GM18498 (cell line): ENCODE data around the gene DAPK1.

ENCODE experiments used
- ATAC-seq: cut with Tn5 transposase; IDR thresholded peaks from one replicate; pipeline ENCODE4 v1.9.1; 2021; ENCODE audit warnings: mild to moderate bottlenecking, moderate library complexity; ENCODE audit not compliant: unreplicated experiment

DAPK1 gene

DNA sequence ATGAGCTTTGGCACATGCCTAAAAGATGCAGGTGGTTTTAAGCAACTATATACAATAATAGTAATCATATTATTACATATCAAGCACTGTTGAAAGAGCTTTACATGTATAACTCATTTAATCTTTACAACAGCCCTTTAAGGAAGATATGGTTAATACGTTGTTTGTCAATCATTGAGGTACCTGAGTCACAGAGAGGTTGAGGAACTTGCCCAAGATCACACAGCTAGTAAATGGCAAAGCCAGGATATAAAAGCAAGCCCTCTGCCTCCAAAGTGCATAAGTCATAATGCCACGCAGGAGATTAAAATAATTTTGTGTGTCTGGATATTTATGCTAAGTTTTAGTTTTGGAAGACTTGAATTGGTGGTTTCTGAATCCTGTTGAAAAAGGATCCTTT lies 90.2 kb downstream of the DAPK1 start:
- ATAC-seq = no peak

DNA sequence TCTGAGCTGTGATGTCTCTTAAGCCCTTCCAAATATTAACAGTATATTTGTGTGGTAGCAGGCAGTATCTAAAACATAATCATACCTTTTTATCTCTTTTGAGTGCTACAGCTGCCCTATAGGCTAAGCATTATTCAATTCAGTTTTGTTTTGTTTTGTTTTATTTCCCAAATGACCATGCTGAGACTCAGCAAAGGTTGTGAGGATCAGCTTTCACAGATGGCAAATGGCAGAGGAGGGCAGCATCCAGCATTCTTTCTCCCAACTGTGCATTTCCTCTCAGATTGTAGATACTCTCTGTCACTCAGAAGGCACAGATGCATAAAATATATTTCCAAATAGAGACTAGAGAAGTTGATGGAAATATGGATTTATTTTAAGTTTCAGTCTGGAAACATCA lies 90.7 kb downstream of the DAPK1 start:
- no peak for ATAC-seq

DNA sequence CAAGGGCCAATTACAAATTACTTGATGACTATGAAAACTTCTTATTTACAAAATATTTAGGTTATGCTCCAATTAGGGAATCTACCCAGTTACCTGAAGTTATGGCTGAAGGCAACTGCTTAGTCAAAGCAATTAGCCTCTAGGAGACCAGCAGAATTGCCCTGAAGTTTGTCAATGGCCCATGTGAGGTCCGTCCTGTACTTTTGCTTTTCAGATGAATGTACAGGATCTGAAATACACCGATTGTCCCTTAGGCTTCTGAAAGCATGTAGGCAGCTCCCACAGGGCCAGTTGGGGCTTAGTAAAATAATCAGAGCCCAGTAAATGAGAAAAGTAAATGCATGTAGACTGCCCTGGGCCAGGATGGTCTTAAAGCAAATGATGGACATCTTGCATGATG lies 93.3 kb downstream of the DAPK1 start:
- no peak for ATAC-seq

DNA sequence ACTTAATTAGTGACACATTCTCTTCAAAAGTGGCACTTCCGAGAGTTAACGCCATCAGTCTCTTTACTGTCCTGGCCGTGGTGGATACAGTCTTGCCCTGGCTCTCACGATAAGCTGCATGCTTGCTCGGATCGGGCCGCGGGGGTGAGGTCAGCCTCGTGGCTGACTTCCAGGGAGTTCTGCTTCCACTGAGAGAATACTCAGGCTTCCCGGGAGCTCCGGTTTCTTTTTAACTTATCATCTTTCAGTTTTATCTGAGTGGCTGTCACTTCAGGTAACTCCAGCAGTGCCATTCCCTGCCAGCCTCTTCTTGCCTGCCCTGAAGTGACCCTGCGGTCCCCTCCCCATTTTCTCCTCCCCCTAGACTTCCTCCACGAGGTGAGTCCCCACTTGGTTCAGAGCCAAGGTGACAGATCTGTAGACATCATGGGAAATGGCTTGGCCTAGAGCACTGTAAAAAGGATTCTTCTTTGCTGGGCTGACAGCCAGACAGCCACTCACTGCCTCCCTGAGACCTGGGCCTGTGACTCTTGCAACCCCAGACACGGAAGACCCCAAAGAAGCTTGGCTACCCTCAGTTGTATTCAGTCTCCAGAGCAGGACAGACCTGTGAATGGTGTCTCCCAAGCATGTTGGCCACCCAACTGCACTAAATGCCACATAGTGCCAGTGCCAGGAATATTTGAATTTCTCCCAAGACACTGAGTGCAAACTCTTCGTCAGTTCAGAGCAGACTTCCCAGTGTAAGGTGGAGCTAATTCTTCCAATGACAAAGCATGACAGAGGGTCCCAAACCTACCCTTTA lies 95.1 kb downstream of the DAPK1 start:
- ATAC-seq = no peak

DNA sequence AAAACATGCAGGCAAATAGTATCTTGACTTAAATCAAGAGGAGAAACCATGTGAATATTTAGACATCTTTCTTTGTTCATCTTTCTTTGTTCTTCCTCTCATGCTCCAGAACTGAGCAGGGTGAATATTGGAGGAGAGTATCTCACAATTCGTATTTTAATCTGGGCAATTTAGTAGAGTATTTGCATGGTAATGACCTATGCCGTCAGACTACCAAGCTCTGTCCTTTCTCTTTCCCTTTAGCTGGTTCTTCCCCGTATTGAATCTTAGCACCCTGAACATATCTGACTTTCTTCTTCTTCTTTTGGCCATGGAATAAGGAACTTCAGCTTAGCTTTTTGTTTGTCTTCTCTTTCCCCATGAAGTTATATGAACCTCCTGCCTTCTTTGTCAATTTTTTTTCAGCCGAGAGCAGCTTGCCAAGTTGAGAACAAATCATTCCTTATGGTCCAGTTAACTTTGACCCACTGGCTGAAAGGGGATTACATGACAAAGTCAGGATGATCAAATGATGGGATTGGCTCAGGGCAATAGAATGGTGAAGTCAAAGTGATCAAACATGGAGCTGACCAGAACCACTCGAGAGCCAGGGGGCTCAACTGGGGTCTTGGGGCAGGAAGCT lies 95.8 kb downstream of the DAPK1 start:
- ATAC-seq = no peak

DNA sequence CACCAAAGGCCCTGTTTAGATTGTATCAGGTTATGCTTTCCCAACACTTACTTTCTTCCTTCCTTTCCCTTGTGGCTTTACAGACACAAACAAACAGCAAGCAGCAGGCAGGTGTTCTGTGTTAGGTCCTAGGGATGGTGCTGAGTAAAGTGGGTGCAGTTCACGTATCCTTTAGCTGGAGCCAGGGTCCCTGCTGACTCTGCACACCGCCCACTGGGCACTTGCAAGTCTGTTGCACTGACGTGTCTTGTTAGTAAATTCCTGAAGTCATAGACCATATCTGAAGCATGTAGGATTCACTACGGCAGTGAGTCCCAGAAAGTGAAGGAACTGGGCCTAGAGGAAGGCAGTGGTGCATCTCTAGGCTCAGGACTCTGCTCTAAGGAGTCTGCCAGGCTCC lies 96.5 kb downstream of the DAPK1 start:
- no peak for ATAC-seq

DNA sequence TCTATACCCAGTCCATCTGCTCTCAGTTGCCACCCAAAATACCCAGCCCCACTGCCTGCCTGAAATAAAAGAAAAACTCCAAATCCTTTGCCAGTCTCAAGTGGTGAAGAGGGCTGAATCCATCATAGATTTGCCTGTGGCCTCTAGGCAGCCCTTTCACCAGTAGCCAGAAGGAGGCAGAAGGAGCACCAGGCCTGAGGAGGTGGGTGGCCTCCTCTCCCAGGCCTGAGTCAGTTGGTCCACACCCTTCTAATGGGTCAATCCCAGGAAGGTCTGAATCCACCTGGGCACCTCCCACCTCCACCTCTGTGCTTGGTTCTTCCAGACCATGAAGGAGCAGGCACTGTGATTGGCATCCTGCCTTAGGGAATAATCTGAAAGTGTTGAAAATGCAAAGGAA lies 97.0 kb downstream of the DAPK1 start:
- ATAC-seq = no peak

DNA sequence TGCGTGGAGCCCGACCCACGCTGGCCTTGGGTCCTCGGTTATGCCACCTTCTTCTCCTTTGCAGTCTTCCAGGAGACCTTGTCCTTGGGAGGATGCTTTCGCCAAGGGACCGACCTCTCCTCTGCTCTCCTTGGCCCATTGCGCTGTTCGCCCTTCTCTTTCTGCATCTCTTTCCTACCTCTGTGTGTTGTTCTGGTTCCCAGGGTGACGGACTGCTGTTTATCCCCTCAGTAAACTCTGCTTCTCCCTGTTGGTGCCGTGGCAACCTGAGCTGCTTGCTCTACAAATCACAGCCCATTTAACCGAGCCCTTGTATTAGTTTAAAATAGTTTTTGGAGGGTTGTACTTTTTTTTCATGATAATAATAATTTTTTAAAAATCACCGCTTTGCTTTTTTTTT lies 97.9 kb downstream of the DAPK1 start:
- no peak for ATAC-seq

DNA sequence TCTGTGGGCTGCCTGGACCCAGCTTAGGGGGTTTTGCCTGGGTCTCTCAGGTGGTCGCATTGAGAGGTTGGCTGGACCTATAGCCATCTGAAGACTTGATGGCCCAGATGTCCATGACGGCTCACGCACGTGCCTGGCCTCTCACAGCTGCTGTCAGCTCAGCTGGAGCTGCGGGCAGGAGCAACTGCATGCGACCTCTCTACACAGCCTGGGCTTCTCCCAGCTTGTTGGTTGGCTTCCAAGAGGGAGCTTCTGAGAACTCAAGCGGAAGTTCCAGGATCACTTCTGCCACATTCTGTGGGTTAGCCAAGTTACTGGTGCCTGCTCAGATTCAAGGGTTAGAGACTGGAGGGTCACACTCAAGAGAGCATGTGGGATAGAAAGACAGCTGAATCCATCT lies 99.2 kb downstream of the DAPK1 start:
- ATAC-seq = no peak

DNA sequence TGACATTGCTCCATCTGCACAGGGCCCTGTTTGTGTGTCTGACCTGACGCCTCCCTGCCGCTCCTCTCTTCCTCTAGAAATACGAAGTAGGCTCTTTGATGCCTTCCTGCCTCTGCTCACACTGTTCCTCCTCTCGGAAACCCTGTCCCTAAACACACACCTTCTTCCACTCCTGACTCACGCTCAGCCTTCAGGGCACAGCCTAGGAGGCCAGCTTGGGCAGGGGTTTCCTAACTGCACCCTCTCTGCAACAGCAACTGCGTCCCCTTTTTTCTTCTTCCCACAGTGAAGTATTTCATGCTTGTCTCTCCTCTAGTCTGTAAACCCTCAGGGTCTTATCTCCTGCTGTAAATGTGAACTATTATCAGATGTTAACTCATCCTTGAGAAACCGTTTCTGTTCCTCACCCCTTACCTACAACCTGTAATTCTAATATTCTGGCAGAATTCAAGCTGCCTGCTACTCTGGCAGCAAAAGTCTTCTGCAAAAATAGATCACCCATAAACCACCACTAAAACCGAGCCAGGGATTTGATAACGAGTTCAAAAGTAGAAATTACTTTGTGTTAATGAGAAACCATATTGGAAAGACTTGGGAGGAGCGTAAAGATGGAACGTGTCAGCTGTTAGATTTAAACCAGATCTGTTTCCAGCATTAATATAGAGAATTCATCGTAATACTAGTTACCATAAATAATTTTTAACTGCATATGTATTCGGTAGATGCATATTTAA lies 100.2 kb downstream of the DAPK1 start:
- no peak for ATAC-seq

DNA sequence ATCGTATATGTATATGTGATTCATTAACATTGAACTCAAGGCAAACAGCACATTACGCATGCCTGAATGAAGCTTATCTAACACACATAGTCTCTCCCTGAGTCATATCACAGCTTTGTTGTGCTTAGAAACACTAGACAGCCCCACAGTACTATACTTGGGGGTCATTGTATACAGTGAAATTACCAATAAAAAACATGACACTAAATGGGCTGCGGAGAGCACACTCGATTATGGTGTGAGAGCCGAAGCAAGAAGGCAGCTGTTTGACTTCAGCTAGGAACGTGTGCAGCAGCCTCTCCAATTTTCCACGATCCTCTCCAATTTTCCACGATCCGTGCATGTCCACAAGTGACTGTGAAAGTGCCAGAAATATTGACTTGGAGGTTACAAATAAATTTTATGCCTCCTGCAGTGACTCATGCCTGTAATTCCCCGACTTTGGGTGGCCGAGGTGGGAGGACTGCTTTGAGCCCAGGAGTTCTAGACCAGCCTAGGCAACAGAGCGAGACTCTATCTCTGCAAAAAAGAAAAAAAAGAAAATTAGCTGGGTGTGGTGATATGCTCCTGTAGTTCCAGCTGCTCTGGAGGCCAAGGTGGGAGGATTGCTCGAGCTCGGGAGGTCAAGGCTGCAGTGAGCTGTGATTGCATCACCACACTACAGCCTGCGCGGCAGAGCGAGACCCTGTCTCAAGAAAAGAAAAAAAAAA lies 102.4 kb downstream of the DAPK1 start:
- ATAC-seq = no peak

DNA sequence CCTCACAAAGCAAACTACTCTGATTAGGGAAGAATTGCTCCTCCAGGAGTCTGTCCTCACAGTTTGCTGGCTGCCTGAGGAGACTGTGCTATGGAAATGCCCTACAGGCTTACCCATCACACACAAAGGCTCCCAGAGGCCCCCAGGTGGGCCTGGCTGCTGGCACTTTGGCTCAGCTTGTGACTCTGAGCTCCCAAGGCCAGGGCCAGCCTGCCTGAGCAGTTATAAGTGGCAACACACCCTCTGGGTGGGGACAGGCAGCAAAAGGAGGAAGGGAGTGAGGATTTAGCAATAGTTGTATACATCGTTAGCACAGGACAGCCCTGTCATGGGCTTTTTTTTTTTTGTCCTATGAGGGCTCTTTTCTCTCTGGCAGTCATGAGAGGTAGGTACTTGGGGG lies 103.5 kb downstream of the DAPK1 start:
- no peak for ATAC-seq

DNA sequence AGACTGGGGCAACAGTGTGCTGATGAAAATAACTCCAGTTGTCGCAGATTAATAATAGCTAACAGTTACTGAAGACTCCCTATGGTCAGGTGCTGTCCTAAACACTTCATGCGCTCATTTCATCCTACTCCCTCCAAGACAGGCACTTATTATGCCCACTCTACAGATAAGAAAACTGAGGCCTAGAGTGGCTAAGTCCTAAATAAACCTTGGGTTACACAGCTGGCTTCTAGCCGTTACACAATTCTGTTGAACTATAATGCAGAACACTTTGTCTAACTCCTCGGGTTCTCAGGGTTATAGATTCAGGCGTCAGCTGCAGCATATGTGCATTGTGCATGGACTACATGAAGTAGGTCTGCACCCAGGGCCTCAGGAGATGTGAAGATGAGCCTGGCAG lies 103.9 kb downstream of the DAPK1 start:
- no peak for ATAC-seq

DNA sequence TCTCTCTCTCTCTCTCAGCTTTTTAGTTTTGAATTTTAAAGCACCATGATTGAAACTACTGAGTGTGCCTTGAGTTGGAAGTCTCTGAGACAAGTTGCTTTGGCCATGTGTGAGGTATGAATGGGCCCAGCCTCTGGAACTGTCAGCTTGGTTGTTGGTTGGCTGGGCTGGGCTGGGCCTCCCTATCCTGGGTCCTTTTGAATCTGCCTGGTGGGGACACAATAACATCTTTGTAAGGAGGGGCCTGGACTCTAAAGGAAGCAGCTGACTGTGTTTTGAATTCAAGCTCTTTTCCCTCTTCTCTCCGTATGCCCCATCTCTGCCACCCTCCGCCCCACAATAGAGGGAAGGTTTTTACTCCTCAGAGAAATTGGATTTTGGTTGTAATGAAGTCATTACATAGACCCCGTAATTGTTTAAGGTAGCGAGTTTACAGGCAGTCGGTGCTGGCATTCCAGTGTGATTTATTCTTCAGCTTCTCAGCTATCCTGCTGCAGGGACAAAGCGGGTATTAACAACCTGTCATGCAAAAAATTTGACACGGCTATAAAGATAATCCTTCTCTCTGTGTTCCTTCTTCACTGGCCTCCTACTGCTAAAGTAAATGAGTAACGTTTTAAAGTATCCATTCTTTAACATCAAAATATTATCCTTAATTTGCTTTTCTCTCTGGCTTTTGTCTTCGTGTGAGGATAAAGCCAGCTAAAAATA lies 105.4 kb downstream of the DAPK1 start:
- no peak for ATAC-seq

DNA sequence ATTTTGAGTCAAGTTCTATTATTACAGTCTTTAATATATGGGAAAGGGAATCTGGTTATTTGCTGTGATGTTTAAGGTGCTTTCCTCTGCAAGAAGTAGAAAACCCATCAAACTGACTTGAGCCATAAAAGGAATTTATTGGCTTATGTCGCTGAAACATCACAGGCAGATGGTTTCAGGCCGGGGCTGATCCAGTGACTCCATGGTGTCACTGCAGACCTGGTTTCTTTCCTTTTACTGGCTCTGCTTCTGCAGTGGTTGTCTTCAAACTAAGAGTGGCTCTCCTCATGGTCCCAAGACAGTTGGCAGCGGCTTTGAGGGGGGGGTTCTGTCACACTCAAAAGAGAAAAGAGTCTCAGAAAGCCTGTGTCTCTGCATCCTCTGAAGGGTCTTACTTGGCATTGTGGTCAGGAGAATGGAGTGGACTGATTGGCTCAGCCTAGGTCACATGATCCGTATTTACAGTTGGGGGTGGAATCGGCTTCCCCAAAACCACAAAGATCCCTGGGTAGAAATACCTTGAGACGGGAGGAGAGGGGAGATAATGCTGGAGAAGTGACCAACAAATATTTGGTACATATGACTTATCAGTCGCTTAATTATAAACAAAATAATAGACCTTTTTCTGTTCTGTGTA lies 106.3 kb downstream of the DAPK1 start:
- no peak for ATAC-seq

DNA sequence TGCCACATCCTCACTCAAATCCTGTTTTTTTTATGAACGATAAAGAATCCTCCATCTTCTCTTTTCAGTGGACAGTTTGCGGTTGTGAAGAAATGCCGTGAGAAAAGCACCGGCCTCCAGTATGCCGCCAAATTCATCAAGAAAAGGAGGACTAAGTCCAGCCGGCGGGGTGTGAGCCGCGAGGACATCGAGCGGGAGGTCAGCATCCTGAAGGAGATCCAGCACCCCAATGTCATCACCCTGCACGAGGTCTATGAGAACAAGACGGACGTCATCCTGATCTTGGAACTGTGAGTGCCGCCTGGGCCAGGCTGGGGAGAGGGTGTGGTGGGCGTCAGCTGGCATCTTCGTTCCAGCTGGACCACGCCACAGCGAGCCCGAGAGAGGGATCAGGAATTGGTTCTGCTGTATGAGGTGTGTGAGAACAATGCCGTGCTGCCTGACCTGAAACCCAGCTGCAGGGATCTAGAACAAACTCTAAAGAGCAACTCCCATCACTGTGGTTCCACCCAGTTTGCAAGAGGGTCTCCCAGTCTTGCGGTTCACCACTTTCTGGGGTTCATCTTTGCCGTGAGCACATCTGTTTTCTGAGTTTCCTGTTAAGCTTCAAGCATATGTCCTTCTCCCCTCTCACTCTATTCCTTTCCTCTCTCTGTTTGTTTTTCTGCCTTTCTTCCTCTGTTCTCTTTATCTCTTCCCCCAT lies 107.4 kb downstream of the DAPK1 start:
- ATAC-seq = no peak

DNA sequence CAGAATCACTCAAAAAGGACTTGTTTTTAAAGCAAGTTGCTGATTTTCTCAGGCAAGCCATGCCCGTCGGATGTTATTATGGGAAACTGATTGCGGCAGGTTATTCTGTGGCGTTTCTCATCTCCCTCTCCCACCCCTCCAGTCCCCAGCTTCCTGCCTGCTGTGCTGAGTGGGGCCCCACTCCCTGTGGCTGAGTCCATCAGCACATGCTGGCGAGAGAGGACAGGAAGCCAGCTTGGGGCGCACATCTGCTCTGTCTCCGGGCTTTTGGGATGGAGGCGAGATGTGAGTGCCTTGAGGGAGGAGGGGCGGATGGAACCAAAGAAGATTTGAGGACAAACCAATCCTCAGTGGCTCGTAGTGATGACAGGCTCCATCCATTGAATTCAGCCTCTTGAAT lies 108.0 kb downstream of the DAPK1 start:
- no peak for ATAC-seq

DNA sequence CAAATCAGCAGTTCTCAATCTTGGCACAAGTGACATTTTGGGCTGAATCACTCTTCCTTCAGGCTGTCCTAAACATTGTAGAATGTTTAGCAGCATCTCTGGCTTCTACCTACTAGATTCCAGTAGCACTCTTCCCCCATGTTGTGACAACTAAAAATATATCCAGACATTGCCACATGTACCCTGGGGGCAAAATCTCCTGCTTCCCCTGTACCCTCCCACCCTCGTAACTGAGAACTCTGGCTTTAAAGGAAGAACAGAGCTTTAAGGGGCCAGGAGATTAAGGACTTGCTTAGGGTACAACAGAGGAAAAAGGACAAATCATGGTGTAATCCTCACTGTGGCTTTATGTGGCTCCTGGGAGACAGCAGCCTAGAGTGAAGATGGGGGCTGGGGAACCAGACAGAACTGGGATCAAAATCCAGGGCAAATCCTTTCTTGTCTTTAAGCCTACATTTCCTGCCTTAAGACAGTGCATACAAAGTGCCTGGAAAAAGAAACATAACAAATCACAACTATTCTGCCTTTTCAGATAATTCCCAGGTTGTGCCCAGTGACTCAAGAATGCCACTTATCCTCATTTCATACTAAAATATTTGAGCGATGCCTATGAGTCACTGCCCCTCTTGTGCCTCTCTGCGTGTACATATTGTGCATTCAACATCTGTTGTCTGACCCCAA lies 109.3 kb downstream of the DAPK1 start:
- no peak for ATAC-seq

DNA sequence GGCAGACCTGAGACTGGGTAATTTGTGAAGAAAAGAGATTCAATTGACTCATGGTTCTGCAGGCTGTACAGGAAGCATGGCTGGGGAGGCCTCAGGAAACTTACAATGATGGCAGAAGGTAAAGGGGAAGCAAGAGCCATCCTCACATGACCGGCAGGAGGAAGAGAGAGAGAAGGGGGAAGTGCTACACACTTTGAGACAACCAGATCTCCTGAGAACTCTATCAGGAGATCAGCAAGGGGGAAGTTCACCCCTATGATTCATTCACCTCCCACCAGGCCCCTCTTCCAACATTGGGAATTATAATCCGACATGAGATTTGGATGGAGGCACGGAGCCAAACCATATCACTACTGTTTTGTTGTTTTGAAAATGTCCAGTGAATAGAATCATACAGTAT lies 110.2 kb downstream of the DAPK1 start:
- ATAC-seq = no peak
